HUDEP-2 (cell line): Measurements from ENCODE around the gene ASAP2.

Source experiments
- DNase-seq, 76 experiments: peaks; one replicate each; lab custom pipeline; 2025; ENCODE audit not compliant: unreplicated experiment in 76 of 76; lab: John Stamatoyannopoulos, UW

ASAP2 gene

GRCh38 chr2:9416962-9417316, 210.3 kb downstream of the ASAP2 start:
- DNase-seq, result no peak

GRCh38 chr2:9417725-9418124, 211.1 kb downstream of the ASAP2 start:
- no peak for DNase-seq

- DNase-seq, result no peak
Observed at GRCh38 chr2:9418746-9419145, 212.1 kb downstream of the ASAP2 start.

- no peak for DNase-seq
Observed at GRCh38 chr2:9419541-9419940, 212.9 kb downstream of the ASAP2 start.

- DNase-seq, result no peak
Observed at GRCh38 chr2:9420495-9420894, 213.9 kb downstream of the ASAP2 start.

- peak in 52 of 76 experiments; percentile 5 to 62 (median 32) for DNase-seq
Observed at GRCh38 chr2:9422321-9423099, 215.9 kb downstream of the ASAP2 start.

- DNase-seq, result peak; percentile 50 to 98 (median 93)
Observed at GRCh38 chr2:9423100-9423921, 216.7 kb downstream of the ASAP2 start, which contains the start of the genes CPSF3 and ITGB1BP1. CPSF3 (plus strand) TSS chr2:9423654; CDS start chr2:9423774, 120 bp downstream. ITGB1BP1 (minus strand) TSS chr2:9423528; CDS start chr2:9418697, 4,831 bp downstream.

- peak in 5 of 76 experiments; percentile 3 to 47 (median 34) for DNase-seq
Observed at GRCh38 chr2:9423922-9424272, 217.3 kb downstream of the ASAP2 start.

- DNase-seq, result no peak
Observed at GRCh38 chr2:9424447-9425164, 218.0 kb downstream of the ASAP2 start.

GRCh38 chr2:9428965-9429577, 222.5 kb downstream of the ASAP2 start:
- DNase-seq, result no peak

GRCh38 chr2:9430316-9431293, 224.0 kb downstream of the ASAP2 start:
- no peak for DNase-seq

- DNase-seq, result no peak
Observed at GRCh38 chr2:9434489-9434888, 227.9 kb downstream of the ASAP2 start.

- DNase-seq, result no peak
Observed at GRCh38 chr2:9439536-9439935, 232.9 kb downstream of the ASAP2 start.

GRCh38 chr2:9440058-9440727, 233.6 kb downstream of the ASAP2 start:
- DNase-seq, result no peak

GRCh38 chr2:9441556-9441955, 234.9 kb downstream of the ASAP2 start:
- DNase-seq, result no peak

GRCh38 chr2:9443526-9443925, 236.9 kb downstream of the ASAP2 start:
- DNase-seq, result no peak

- no peak for DNase-seq
Observed at GRCh38 chr2:9445089-9445488, 238.5 kb downstream of the ASAP2 start.

GRCh38 chr2:9451231-9451630, 244.6 kb downstream of the ASAP2 start:
- no peak for DNase-seq
